HUES48 (cell line): Measurements from ENCODE around the gene RHBDL1.

Experiments used
- H3K27ac ChIP-seq: one replicate; pipeline ENCODE4 v1.7.0; 2013; ENCODE audit warnings: low read depth, low read length, inconsistent platforms
- H3K27me3 ChIP-seq: 2 replicates; pipeline ENCODE4 v1.6.1; 2013; ENCODE audit warnings: mild to moderate bottlenecking, low read length; ENCODE audit not compliant: control insufficient read depth, insufficient read depth
- H3K36me3 ChIP-seq: 2 replicates; pipeline ENCODE4 v1.6.1; 2013; ENCODE audit warnings: low read length; ENCODE audit not compliant: control insufficient read depth, insufficient read depth
- H3K4me1 ChIP-seq: 2 replicates; pipeline ENCODE4 v1.6.1; 2013; ENCODE audit warnings: mild to moderate bottlenecking, low read length; ENCODE audit not compliant: control insufficient read depth, insufficient read depth
- H3K4me3 ChIP-seq: 2 replicates; pipeline ENCODE4 v1.5.1; 2013; ENCODE audit warnings: mild to moderate bottlenecking, low read depth, low read length
- H3K9ac ChIP-seq: 2 replicates; pipeline ENCODE4 v1.6.1; 2013; ENCODE audit warnings: mild to moderate bottlenecking, low read depth, low read length, moderate library complexity
- H3K9me3 ChIP-seq: 2 replicates; pipeline ENCODE4 v1.6.1; 2013; ENCODE audit warnings: low read length; ENCODE audit not compliant: control insufficient read depth, insufficient read depth

The RHBDL1 gene

DNA sequence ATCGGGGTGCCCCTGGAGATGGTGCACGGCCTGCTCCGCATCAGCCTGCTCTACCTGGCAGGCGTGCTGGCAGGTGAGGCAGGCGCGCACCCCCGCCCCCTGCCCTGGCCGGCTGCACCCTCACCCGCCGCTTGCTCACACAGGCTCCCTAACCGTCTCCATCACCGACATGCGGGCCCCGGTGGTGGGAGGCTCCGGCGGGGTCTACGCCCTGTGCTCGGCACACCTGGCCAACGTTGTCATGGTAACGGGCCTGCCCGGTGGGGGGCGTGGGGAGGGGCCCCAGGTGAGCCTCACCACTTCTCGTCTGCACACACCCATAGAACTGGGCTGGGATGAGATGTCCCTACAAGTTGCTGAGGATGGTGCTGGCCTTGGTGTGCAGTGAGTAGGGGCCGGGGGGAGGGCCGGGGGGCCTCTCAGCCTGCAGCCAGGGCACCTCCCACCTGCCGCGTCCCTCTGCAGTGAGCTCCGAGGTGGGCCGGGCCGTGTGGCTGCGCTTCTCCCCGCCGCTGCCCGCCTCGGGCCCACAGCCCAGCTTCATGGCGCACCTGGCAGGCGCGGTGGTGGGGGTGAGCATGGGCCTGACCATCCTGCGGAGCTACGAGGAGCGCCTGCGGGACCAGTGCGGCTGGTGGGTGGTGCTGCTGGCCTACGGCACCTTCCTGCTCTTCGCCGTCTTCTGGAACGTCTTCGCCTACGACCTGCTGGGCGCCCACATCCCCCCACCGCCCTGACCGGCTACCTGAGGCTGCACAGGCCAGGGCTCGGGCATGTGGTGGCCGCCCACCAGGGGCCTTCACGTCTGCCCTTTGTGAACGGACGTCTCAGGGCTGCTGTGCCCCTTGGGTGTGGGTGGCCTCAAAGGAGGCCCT lies 2.1 kb downstream of the RHBDL1 start:
- peaks cover 34% of the 10 kb centered on the region for H3K4me1 ChIP-seq
- H3K4me3 ChIP-seq = peak overlapping the region; percentile 1; the same call in 1 of the 2 replicates
- H3K36me3 ChIP-seq = peaks cover 31% of the 10 kb centered on the region
- H3K27ac ChIP-seq = no peak overlapping the region
- no peaks in the 10 kb centered on the region for H3K9me3 ChIP-seq
- no peaks in the 10 kb centered on the region for H3K27me3 ChIP-seq
- H3K9ac ChIP-seq = no peak overlapping the region

DNA sequence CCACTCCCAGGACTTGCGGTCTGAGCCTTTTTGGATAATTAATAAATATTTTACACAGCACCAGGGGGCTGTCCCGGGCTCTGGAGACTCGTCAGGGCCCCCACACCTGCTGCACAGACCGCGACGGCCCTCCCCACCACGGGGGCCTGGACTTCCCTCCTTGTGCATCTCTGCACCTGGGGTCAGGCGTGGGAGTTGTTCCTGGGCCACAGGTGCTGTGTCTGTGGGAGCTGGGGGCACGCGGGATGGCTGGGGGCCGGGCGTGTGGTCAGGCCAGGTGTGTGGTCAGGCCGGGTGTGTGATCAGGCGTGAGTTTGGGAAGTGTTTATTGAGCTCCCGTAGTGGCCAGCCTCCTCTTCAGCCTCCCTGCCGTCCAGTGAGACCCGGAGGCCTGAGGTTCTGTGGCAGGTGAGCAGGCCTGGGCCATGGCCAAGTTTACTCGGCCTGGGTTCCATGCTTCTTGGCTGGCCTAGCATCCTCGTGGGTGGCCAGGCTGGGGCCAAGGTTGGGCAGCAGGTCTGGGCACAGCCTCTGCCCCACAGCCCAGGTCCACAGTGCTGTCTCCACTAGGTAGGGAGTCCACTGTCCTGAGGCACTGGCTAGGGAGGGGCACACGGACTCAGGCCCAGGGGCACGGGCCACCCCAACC lies 2.9 kb downstream of the RHBDL1 start:
- peaks cover 31% of the 10 kb centered on the region for H3K36me3 ChIP-seq
- H3K27ac ChIP-seq = no peak overlapping the region
- no peaks in the 10 kb centered on the region for H3K27me3 ChIP-seq
- H3K4me1 ChIP-seq = peaks cover 39% of the 10 kb centered on the region
- H3K9me3 ChIP-seq = no peaks in the 10 kb centered on the region
- no peak overlapping the region for H3K4me3 ChIP-seq
- no peak overlapping the region for H3K9ac ChIP-seq

DNA sequence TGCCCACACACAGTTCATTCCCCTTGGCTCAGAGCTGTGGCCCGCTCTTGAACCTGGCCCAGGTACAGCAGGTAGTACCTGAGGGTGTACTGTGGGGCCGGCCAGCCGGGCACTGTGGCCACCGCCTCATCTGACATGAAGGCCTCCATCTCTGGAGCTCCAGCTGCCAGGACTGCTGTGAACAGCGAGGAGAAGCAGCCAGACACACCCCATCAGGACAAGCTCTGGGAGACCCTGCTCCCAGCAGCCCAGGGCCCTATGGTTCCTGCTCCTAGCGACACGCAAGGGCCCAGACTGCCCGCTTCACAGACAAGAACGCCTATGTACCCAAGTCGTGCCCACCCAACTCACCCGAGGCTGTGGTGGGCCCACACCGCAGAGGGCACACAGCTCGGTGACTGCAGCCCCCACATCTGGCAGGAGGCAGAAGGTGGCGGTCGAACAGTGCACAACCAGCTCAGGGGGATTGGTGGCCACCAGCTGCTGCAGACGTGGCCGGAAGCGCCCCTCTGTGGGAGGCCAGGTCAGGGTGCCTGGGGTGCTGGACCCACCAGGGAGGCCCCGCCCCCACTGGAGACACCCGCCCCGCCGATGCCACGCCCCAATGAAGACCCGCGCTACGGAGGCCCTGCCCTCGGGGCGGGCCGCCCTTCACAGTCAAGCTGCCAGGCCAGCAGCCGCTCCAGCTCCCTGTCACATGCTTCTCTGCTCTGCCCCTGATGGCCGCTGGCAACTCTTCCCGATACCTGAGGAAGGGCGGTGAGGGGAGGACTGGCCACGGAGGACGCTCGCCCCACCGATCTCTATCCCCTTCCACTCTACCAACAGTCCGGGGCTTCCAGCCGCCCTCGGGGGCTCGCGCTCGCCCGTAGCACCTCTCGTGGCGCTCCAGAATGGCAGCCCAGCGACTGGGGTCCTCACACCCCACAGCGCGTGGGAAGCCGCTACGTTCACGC lies 3.7 kb downstream of the RHBDL1 start:
- peak overlapping the region; percentile 69 for H3K4me3 ChIP-seq
- no peak overlapping the region for H3K9ac ChIP-seq
- H3K27ac ChIP-seq = peak overlapping the region; percentile 66
- H3K4me1 ChIP-seq = peaks cover 40% of the 10 kb centered on the region
- no peaks in the 10 kb centered on the region for H3K27me3 ChIP-seq
- H3K36me3 ChIP-seq = peaks cover 25% of the 10 kb centered on the region
- H3K9me3 ChIP-seq = no peaks in the 10 kb centered on the region

DNA sequence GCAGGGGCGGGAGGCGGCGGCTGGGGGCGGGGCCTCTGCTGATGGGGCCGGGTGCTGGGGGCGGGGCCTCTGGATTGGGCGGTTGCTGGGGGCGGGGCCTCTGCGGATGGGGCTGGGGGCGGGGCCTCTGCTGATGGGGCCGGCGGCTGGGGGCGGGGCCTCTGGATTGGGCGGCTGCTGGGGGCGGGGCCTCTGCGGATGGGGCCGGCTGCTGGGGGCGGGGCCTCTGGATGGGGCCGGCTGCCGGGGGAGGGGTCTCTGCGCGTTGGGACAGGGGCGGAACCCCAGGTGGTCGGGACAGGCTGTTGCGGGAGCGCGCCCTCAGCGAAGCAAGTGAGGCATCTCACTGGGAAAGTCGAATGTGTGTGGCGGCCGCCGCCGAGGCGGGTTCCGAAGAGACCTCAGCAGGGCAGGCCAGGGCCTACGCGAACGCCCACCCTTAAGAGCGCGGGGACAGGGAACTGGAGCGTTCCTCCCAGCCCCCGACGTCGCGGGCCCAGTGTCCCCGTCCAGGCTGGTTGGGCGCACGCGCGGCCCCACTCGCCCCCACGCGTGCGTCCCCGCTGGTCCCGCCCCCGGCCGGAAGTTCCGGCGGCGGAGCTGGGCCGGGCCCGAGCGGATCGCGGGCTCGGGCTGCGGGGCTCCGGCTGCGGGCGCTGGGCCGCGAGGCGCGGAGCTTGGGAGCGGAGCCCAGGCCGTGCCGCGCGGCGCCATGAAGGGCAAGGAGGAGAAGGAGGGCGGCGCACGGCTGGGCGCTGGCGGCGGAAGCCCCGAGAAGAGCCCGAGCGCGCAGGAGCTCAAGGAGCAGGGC lies 4.5 kb downstream of the RHBDL1 start, which contains the start of gene STUB1:
STUB1 (plus strand) TSS at position 597 of the 811 bp plus-strand sequence; CDS start at position 713, 116 bp downstream.
- Histone ChIP-seq H3K4me3 (peak within 1 kb of the TSS; percentile 86), H3K27ac (peak within 1 kb of the TSS; percentile 89), H3K9ac (peak within 1 kb of the TSS; percentile 70; the same call in 1 of the 2 replicates), H3K36me3 (peaks cover 23% of the 10 kb centered on the region), H3K27me3 (no peaks in the 10 kb centered on the region), H3K4me1 (peaks cover 33% of the 10 kb centered on the region), H3K9me3 (no peaks in the 10 kb centered on the region)

DNA sequence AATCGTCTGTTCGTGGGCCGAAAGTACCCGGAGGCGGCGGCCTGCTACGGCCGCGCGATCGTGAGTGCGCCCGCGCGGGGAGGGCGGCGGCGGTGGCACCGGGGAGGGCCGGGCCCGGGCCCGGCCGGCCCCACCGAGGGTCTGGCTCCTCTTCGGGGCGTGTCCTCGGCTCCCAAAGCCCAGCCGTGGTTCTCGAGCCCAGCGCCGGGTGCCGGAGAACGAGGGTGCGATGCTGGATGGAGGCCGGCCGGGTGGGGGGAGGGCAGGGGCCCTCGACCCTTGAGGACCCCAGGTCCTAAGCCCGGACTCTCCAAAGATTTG lies 5.1 kb downstream of the RHBDL1 start:
- Histone ChIP-seq H3K4me3 (peak overlapping the region; percentile 86), H3K27ac (peak overlapping the region; percentile 89), H3K27me3 (no peaks in the 10 kb centered on the region), H3K9me3 (no peaks in the 10 kb centered on the region), H3K9ac (peak overlapping the region; percentile 70; the same call in 1 of the 2 replicates), H3K36me3 (peaks cover 28% of the 10 kb centered on the region), H3K4me1 (peaks cover 33% of the 10 kb centered on the region)

DNA sequence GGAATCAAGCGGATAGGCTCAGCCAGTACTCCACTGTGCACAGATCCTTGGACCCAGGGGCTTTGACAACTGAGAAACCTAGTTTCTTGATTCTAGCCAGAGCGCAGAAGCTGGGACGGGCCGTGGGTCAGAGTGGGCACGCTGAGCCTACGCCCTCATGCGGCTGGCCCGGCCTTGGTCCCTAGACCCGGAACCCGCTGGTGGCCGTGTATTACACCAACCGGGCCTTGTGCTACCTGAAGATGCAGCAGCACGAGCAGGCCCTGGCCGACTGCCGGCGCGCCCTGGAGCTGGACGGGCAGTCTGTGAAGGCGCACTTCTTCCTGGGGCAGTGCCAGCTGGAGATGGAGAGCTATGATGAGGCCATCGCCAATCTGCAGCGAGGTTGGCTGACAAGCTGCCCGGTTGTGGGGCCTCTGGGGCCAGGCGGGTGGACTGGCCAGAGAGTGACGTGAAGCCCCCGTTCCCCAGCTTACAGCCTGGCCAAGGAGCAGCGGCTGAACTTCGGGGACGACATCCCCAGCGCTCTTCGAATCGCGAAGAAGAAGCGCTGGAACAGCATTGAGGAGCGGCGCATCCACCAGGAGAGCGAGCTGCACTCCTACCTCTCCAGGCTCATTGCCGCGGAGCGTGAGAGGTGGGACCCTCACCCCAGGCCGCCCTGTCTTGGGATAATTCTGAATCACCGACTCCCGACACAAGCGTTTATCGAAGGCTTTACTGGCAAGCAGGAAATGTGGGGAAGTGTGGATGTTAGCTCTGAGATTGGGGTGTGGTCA lies 5.7 kb downstream of the RHBDL1 start:
- Histone ChIP-seq H3K4me1 (peaks cover 33% of the 10 kb centered on the region), H3K9ac (peak overlapping the region; percentile 70; the same call in 1 of the 2 replicates), H3K9me3 (no peaks in the 10 kb centered on the region), H3K27me3 (no peaks in the 10 kb centered on the region), H3K4me3 (peak overlapping the region; percentile 86), H3K36me3 (peaks cover 30% of the 10 kb centered on the region), H3K27ac (peak overlapping the region; percentile 89)

DNA sequence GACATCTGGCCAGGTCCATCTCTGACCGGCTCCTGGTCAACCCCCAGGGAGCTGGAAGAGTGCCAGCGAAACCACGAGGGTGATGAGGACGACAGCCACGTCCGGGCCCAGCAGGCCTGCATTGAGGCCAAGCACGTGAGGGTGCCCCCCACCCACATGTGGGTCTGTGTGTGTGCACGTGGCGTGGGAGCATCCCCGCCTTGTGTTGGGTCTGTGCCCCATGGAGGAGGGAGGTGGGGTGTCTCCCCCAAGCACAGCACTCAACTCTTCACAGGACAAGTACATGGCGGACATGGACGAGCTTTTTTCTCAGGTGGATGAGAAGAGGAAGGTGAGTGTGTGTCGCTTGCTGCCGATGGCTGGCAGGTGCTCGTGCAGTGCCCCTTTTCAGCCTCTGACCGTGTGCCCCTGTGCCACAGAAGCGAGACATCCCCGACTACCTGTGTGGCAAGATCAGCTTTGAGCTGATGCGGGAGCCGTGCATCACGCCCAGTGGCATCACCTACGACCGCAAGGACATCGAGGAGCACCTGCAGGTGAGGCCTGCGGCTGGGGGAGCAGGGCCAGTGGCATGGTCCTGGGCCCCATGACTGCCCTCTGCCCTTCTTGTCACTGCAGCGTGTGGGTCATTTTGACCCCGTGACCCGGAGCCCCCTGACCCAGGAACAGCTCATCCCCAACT lies 6.4 kb downstream of the RHBDL1 start:
- H3K9me3 ChIP-seq = no peaks in the 10 kb centered on the region
- H3K27ac ChIP-seq = no peak overlapping the region
- H3K36me3 ChIP-seq = peaks cover 37% of the 10 kb centered on the region
- H3K4me1 ChIP-seq = peaks cover 28% of the 10 kb centered on the region
- peak overlapping the region; percentile 86; the same call in 1 of the 2 replicates for H3K4me3 ChIP-seq
- no peak overlapping the region for H3K9ac ChIP-seq
- no peaks in the 10 kb centered on the region for H3K27me3 ChIP-seq

DNA sequence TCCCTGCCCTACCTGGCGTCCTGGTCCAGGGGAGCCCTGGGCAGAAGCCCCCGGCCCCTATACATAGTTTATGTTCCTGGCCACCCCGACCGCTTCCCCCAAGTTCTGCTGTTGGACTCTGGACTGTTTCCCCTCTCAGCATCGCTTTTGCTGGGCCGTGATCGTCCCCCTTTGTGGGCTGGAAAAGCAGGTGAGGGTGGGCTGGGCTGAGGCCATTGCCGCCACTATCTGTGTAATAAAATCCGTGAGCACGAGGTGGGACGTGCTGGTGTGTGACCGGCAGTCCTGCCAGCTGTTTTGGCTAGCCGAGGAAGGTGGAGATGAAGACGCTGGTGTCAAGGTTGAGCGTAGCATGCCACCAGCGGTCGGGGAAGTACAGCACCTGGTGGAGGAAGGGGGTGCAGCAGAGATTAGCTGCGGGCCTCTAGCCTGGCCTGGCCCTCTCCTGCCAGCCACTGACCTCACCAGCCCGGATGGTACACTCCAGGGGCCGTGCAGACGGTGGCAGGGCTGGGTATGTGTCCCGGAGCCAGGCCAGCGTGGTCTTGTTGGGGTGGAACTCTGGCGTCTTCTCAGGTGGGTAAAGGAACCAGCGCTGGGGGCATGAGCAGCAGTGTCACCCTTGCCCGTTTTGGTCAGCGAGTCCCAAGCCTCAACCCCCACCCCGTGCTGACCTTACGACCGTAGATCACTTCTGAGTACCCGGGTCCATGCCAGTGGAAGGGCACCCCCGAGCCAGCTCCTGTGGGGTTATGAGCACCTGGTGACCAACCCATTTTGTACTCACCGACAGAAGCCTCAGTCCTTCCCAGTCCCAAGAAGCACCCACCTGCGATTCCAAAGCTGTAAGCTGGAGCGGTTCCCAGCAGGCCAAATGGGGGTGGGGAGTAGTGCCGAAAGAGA lies 7.3 kb downstream of the RHBDL1 start:
- Histone ChIP-seq H3K9ac (no peak overlapping the region), H3K4me3 (peak overlapping the region; percentile 90), H3K4me1 (peaks cover 20% of the 10 kb centered on the region), H3K36me3 (peaks cover 45% of the 10 kb centered on the region), H3K9me3 (no peaks in the 10 kb centered on the region), H3K27me3 (no peaks in the 10 kb centered on the region), H3K27ac (no peak overlapping the region)
